K562 (cell line): ENCODE measurements around the gene MGAT4C. TPM values are rescaled to one million over a fixed set of nuclear protein-coding genes. Genes with fewer than 3 reads are reported as not detected.

Experiments used
- ATAC-seq: fragments of 200-7000 bp; cut with Tn5 transposase; 3 replicates; pipeline ENCODE4 v1.9.1; 2020; ENCODE audit warnings: moderate library complexity
- BruUV-seq: library from RNA; stranded (reverse); fragments of 400-500 nt; replicated peaks from 2 replicates; lab custom pipeline; 2021; lab: Mats Ljungman, UMichigan
- CTCF ChIA-PET: fragments of 300-600 bp; formaldehyde crosslinking; extraction: SDS; loops from one replicate; lab custom pipeline; 2021; ENCODE audit warnings: low intra/inter-chr PET ratio; lab: Yijun Ruan, JAX
- POLR2A ChIA-PET: fragments of 300-600, 350-650 bp; sonication (Branson Sonifier 250); formaldehyde crosslinking; extraction: SDS; loops from one replicate; lab custom pipeline; 2021; ENCODE audit warnings: antibody characterized with exemption, inconsistent platforms; lab: Yijun Ruan, JAX
- DNase-seq, 4 experiments: peaks; one replicate each; pipeline versions ENCODE4 v3.0.0 to v3.0.0-alpha.2; 2011 to 2018; ENCODE audit warnings: low spot score in 3 of 4, mixed read lengths in 3 of 4; ENCODE audit errors: extremely low read depth in 1 of 4
- FAIRE-seq: peaks from 2 replicates; lab custom pipeline; 2011; peaks lifted over from hg19 to GRCh38; lab: Jason Lieb, UNC
- H2AFZ ChIP-seq: 2 replicates; pipeline ENCODE4 v1.6.0; 2011; ENCODE audit warnings: low read depth, low read length, control low read depth, inconsistent platforms
- H3K27ac ChIP-seq: fragments of 200-600 bp; 3 replicates; pipeline ENCODE4 v1.8.0; 2011; ENCODE audit warnings: low read depth, mild to moderate bottlenecking, control low read depth, inconsistent platforms, low read length, moderate library complexity, mixed read lengths; ENCODE audit errors: extremely low read depth
- H3K27me3 ChIP-seq, 2 experiments: fragments of 300-600 bp in 1 of 2; 2 replicates in 1 of 2; 3 replicates in 1 of 2; pipeline versions ENCODE4 v1.6.0 to v1.8.0; 2011; ENCODE audit warnings: inconsistent platforms in 2 of 2, low read length in 2 of 2, mild to moderate bottlenecking in 1 of 2, mixed read lengths in 1 of 2, moderate library complexity in 1 of 2; ENCODE audit not compliant: control insufficient read depth in 2 of 2, insufficient read depth in 2 of 2
- H3K36me3 ChIP-seq: fragments of 300-600 bp; 3 replicates; pipeline ENCODE4 v1.8.0; 2011; ENCODE audit warnings: mild to moderate bottlenecking, low read length, inconsistent platforms; ENCODE audit not compliant: control insufficient read depth, insufficient read depth
- H3K4me1 ChIP-seq, 2 experiments: fragments of 200-600 bp in 1 of 2; replicated peaks in 1 of 2; 2 replicates in 1 of 2; 3 replicates in 1 of 2; pipeline versions ENCODE4 v1.5.1 to v1.8.0; 2011; ENCODE audit warnings: inconsistent platforms in 2 of 2, low read length in 2 of 2, mild to moderate bottlenecking in 1 of 2, mixed read lengths in 1 of 2, moderate library complexity in 1 of 2; ENCODE audit not compliant: control insufficient read depth in 2 of 2, insufficient read depth in 2 of 2
- H3K4me2 ChIP-seq: 2 replicates; pipeline ENCODE4 v1.6.1; 2011; ENCODE audit warnings: low read length, control low read depth, inconsistent platforms, mixed read lengths; ENCODE audit not compliant: insufficient read depth
- H3K4me3 ChIP-seq: fragments of 200-600 bp; sonication (generic), shearing (Covaris generic); 2 replicates; pipeline ENCODE4 v1.5.1; 2016; ENCODE audit warnings: control low read depth, inconsistent platforms
- H3K79me2 ChIP-seq: fragments of 200-600 bp; 3 replicates; pipeline ENCODE4 v1.8.0; 2011; ENCODE audit warnings: low read length, inconsistent platforms; ENCODE audit not compliant: control insufficient read depth, insufficient read depth
- H3K9ac ChIP-seq, 2 experiments: 2 replicates each; pipeline versions ENCODE4 v1.6.0 to v1.6.1; 2011; ENCODE audit warnings: low read depth in 2 of 2, low read length in 2 of 2, control low read depth in 1 of 2, inconsistent platforms in 1 of 2, mild to moderate bottlenecking in 1 of 2, mixed read lengths in 1 of 2; ENCODE audit not compliant: insufficient read depth in 1 of 2
- H3K9me1 ChIP-seq: one replicate; pipeline ENCODE4 v1.6.0; 2011; ENCODE audit warnings: inconsistent platforms, mild to moderate bottlenecking, low read length, moderate library complexity; ENCODE audit not compliant: control insufficient read depth, insufficient read depth
- H3K9me3 ChIP-seq: replicated peaks from 2 replicates; pipeline ENCODE4 v1.5.1; 2011; ENCODE audit warnings: low read depth, low read length, inconsistent platforms; ENCODE audit not compliant: control insufficient read depth, insufficient read depth
- H4K20me1 ChIP-seq: replicated peaks from 2 replicates; pipeline ENCODE4 v1.6.1; 2011; ENCODE audit warnings: low read length, inconsistent platforms, mixed read lengths; ENCODE audit not compliant: control insufficient read depth, insufficient read depth
- DPF2 ChIP-seq: fragments of 450-650 bp; IDR thresholded peaks from 2 replicates; pipeline ENCODE4 v1.6.1; 2016
- JUN ChIP-seq, 2 experiments: sonication (generic) in 1 of 2; formaldehyde crosslinking in 1 of 2; IDR thresholded peaks; 2 replicates each; pipeline versions ENCODE4 v1.6.1 to v1.8.0; 2012 to 2022; ENCODE audit warnings: borderline replicate concordance in 2 of 2, mild to moderate bottlenecking in 2 of 2, improper control_type of control experiment in 1 of 2, low read depth in 1 of 2, low read length in 1 of 2, missing genetic modification reagents in 1 of 2
- JUNB ChIP-seq: fragments of 450-650 bp; formaldehyde crosslinking; conservative IDR thresholded peaks from 2 replicates; pipeline ENCODE4 v1.4.0; 2020; ENCODE audit warnings: mild to moderate bottlenecking
- MAFG ChIP-seq: fragments of 450-650 bp; conservative IDR thresholded peaks from 2 replicates; pipeline ENCODE4 v1.6.1; 2016; ENCODE audit warnings: missing genetic modification characterization, missing compliant biosample characterization
- NBN ChIP-seq: fragments of 450-650 bp; IDR thresholded peaks from 2 replicates; pipeline ENCODE4 v1.6.1; 2016; ENCODE audit warnings: low read depth, mild to moderate bottlenecking
- ZNF316 ChIP-seq: fragments of 450-650 bp; IDR thresholded peaks from 2 replicates; pipeline ENCODE4 v1.6.1; 2016
- WGBS: fragments of 100-300 bp; shearing (Covaris generic); methylation state at CpG from one replicate; pipeline ENCODE4 v1.1.6; 2016; ENCODE audit warnings: low coverage, mixed read lengths; ENCODE audit not compliant: insufficient coverage; ENCODE audit errors: missing lambda C conversion rate; 5-methylcytosine and 5-hydroxymethylcytosine counted together
- in situ Hi-C: fragments of 300-500 bp; cut with MboI; formaldehyde crosslinking; loops from 4 replicates; pipeline ENCODE4 v1.15.0; 2018; ENCODE audit warnings: inconsistent platforms, mixed read lengths
- intact Hi-C: fragments of 100-400 bp; cut with micrococcal nuclease; formaldehyde crosslinking; loops from 2 replicates; pipeline ENCODE4 v1.14.2; 2022
- polyA plus RNA-seq, 8 experiments: library from polyadenylated mRNA; depleted of rRNA in 4 of 8; stranded (reverse) in 5 of 8; unstranded in 3 of 8; fragments of >200 nt; fragmentation: Nextera tagmentation in 2 of 8; fragmentation: Illumina TruSeq in 1 of 8; extraction: Ambion mirVana in 2 of 8; extraction: Trizol in 1 of 8; gene quantifications; 2 replicates each; pipeline versions ENCODE4 v1.2.1 to v1.2.3, GENCODE V29; 2011 to 2014; ENCODE audit warnings: inconsistent platforms in 1 of 8, missing spikeins in 1 of 8
- total RNA-seq, 7 experiments: library from RNA; depleted of rRNA in 6 of 7; stranded (reverse); fragments of >200 nt in 6 of 7; fragmentation: Illumina TruSeq in 2 of 7; extraction: Trizol in 2 of 7; gene quantifications; 2 replicates each; pipeline versions ENCODE4 v1.2.1 to v1.2.3, GENCODE V29; 2011 to 2021; ENCODE audit warnings: low replicate concordance in 1 of 7
- TF ChIP-seq, protein P1 (sequence below): IDR thresholded peaks from 2 replicates; pipeline ENCODE4 v1.6.1; 2012; ENCODE audit warnings: low read depth, low read length, improper control_type of control experiment, borderline replicate concordance
- TF ChIP-seq, protein P2 (sequence below): fragments of 250-450 bp; sonication (Bioruptor Pico); IDR thresholded peaks from 2 replicates; pipeline ENCODE4 v1.6.1; 2021; ENCODE audit warnings: mild to moderate bottlenecking

MGAT4C gene
- total and polyA plus RNA-seq, 9 of the 15 experiments (the other 6 are each of a cell fraction or from before 2014, with no cell fraction given), result not detected

DNA sequence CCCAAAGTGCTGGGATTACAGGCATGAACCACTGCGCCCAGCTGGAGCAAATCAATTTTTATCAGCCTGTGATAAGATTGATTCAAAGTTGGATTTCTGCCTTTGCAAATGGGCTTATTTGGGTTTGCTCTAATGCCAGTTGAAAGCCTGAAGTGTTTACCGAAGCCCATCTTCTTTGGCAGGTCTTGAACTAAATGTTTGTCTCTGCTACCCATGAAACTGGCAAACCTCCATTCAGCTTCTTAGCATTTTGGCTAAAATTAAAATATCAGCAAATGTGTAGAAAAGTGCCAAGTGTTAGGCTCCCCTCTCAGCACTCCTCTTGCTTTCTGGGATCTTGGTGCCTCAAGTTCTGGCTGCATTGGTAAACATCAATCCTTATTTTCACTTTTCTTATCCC is 61.5 kb downstream of the MGAT4C start (continued):
- TF ChIP-seq, protein P1, sequence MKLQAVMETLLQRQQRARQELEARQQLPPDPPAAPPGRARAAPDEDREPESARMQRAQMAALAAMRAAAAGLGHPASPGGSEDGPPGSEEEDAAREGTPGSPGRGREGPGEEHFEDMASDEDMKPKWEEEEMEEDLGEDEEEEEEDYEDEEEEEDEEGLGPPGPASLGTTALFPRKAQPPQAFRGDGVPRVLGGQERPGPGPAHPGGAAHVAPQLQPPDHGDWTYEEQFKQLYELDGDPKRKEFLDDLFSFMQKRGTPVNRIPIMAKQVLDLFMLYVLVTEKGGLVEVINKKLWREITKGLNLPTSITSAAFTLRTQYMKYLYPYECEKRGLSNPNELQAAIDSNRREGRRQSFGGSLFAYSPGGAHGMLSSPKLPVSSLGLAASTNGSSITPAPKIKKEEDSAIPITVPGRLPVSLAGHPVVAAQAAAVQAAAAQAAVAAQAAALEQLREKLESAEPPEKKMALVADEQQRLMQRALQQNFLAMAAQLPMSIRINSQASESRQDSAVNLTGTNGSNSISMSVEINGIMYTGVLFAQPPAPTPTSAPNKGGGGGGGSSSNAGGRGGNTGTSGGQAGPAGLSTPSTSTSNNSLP, result no peak

- intact Hi-C loops (no loop called here), in situ Hi-C loops (no loop called here)
- 0% methylated on average over 1 of the region's 1 CpG for WGBS
- Histone ChIP-seq H3K79me2 (no peaks in the 10 kb centered on the region), H3K27ac (no peak overlapping the region), H3K9ac (no peak overlapping the region), H3K4me3 (no peak overlapping the region), H4K20me1 (no peaks in the 10 kb centered on the region), H3K9me3 (peaks cover 2% of the 10 kb centered on the region; the same call in 1 of the 2 replicates), H3K27me3 (no peaks in the 10 kb centered on the region)
- ATAC-seq (no peak), DNase-seq (no peak), FAIRE-seq (no peak)
- BruUV-seq, result no TSS peak
- no peak for TF ChIP-seq DPF2
- no peak for TF ChIP-seq NBN
- TF ChIP-seq, protein P2, sequence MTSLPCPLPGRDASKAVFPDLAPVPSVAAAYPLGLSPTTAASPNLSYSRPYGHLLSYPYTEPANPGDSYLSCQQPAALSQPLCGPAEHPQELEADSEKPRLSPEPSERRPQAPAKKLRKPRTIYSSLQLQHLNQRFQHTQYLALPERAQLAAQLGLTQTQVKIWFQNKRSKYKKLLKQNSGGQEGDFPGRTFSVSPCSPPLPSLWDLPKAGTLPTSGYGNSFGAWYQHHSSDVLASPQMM (CRISPR knock-in tag), result no peak
- TF ChIP-seq JUN (IDR thresholded peaks at IDR 0.05; ENCODE audit: borderline replicate concordance, low read depth, low read length), result no peak
- no peak for TF ChIP-seq JUN (CRISPR knock-in tag; IDR thresholded peaks at IDR 0.05; ENCODE audit: borderline replicate concordance)
- TF ChIP-seq MAFG (tag), result 0 out of 2 replicates have a peak, but pooled peaks have one; percentile 32
- peak; percentile 60 for TF ChIP-seq ZNF316
- TF ChIP-seq JUNB (CRISPR knock-in tag), result no peak
- TF ChIP-seq, all 486 proteins: peak for 2
- Histone ChIP-seq H2AFZ (no peak overlapping the region), H3K36me3 (no peaks in the 10 kb centered on the region), H3K9me1 (no peaks in the 10 kb centered on the region), H3K4me1 (no peaks in the 10 kb centered on the region), H3K4me2 (no peak overlapping the region)
- ChIA-PET CTCF (no interaction called here), POLR2A (no interaction called here)
These were observed 62.3 kb downstream of the MGAT4C start for GRCh38 chr12:86193931-86194330.
